Measurements from ENCODE around the gene RFX2. TPM values are rescaled to one million over a fixed set of nuclear protein-coding genes. Genes with fewer than 3 reads are reported as not detected.
A peak's percentile ranks its signal among the peaks of the same experiment; 100 is the strongest.

Gene RFX2
- total RNA-seq, 2 donors from 2014 or later, result 14.0 to 14.8 TPM

- DNase-seq, result peak in 1 of 4 donors; percentile 35
- 25 to 38% methylated on average over 2 of the region's 2 CpGs for WGBS, 2 donors
- Histone ChIP-seq H3K27ac (no peak overlapping the region), H3K4me1 (peaks cover 36% of the 10 kb centered on the region), H3K27me3 (no peaks in the 10 kb centered on the region), H3K36me3 (replicated peaks in 1 of 2; ENCODE audit: insufficient read depth in 1 of 2, low read depth in 2 of 2) (no peaks in the 10 kb centered on the region), H3K9me3 (no peaks in the 10 kb centered on the region), H3K4me3 (no peak overlapping the region)
- ATAC-seq, result no peak
- TF ChIP-seq CTCF (IDR thresholded peaks at IDR 0.05) (no peak), POLR2A (IDR thresholded peaks at IDR 0.05) (no peak)
- intact Hi-C loops (cut with DNase I), result no loop called here
These were observed 41.6 kb downstream of the RFX2 start for GRCh38 chr19:6068711-6069110.

- ATAC-seq (no peak), DNase-seq (peak in 1 of 4 donors; percentile 7)
- WGBS, 2 donors, result 80 to 81% methylated on average over 2 of the region's 2 CpGs
- intact Hi-C loops (cut with DNase I), result no loop called here
- H3K9me3 ChIP-seq, result no peaks in the 10 kb centered on the region
- no peak overlapping the region for H3K4me3 ChIP-seq
- TF ChIP-seq CTCF (IDR thresholded peaks at IDR 0.05), result no peak
- TF ChIP-seq POLR2A (IDR thresholded peaks at IDR 0.05), result no peak
- peak overlapping the region in 3 of 4 donors; percentile 55 to 89 (median 80) for H3K27ac ChIP-seq
- H3K4me1 ChIP-seq, result peaks cover 36% of the 10 kb centered on the region
- H3K27me3 ChIP-seq, result no peaks in the 10 kb centered on the region
- no peaks in the 10 kb centered on the region for H3K36me3 ChIP-seq (replicated peaks in 1 of 2; ENCODE audit: insufficient read depth in 1 of 2, low read depth in 2 of 2)
These were observed 42.3 kb downstream of the RFX2 start for GRCh38 chr19:6067975-6068374.

GRCh38 chr19:6066661-6067646 is 43.3 kb downstream of the RFX2 start:
- 8 to 9% methylated on average over 18 of the region's 18 CpGs for WGBS, 2 donors

GRCh38 chr19:6065685-6066374 is 44.5 kb downstream of the RFX2 start:
- Histone ChIP-seq H3K36me3 (replicated peaks in 1 of 2; ENCODE audit: insufficient read depth in 1 of 2, low read depth in 2 of 2) (no peaks in the 10 kb centered on the region), H3K9me3 (no peaks in the 10 kb centered on the region), H3K4me1 (peaks cover 36% of the 10 kb centered on the region), H3K27me3 (no peaks in the 10 kb centered on the region), H3K4me3 (no peak overlapping the region), H3K27ac (peak overlapping the region; percentile 49 to 89 (median 71))
- DNase-seq (peak in 3 of 4 donors; percentile 41 to 65 (median 58)), ATAC-seq (peak; percentile 62)
- intact Hi-C loops (cut with DNase I), result no loop called here
- 1 to 6% methylated on average over 16 of the region's 16 CpGs for WGBS, 2 donors
- TF ChIP-seq POLR2A (IDR thresholded peaks at IDR 0.05), result peak in 2 of 3 donors; percentile 18 to 33
- TF ChIP-seq CTCF (IDR thresholded peaks at IDR 0.05), result no peak

More at GRCh38 chr19:6066661-6067646, 43.3 kb downstream of the RFX2 start:
- Histone ChIP-seq H3K9me3 (no peaks in the 10 kb centered on the region), H3K4me3 (no peak overlapping the region), H3K27me3 (no peaks in the 10 kb centered on the region), H3K27ac (peak overlapping the region; percentile 49 to 89 (median 71)), H3K36me3 (replicated peaks in 1 of 2; ENCODE audit: insufficient read depth in 1 of 2, low read depth in 2 of 2) (no peaks in the 10 kb centered on the region), H3K4me1 (peaks cover 36% of the 10 kb centered on the region)
- intact Hi-C loops (cut with DNase I), result no loop called here
- TF ChIP-seq CTCF (IDR thresholded peaks at IDR 0.05) (no peak), POLR2A (IDR thresholded peaks at IDR 0.05) (peak in 2 of 3 donors; percentile 48 to 60)
- DNase-seq (peak; percentile 96 to 99 (median 97)), ATAC-seq (peak; percentile 88)

All from body of pancreas (tissue), 4 donors.